Measurements from ENCODE around the gene CXCL5.

DNA sequence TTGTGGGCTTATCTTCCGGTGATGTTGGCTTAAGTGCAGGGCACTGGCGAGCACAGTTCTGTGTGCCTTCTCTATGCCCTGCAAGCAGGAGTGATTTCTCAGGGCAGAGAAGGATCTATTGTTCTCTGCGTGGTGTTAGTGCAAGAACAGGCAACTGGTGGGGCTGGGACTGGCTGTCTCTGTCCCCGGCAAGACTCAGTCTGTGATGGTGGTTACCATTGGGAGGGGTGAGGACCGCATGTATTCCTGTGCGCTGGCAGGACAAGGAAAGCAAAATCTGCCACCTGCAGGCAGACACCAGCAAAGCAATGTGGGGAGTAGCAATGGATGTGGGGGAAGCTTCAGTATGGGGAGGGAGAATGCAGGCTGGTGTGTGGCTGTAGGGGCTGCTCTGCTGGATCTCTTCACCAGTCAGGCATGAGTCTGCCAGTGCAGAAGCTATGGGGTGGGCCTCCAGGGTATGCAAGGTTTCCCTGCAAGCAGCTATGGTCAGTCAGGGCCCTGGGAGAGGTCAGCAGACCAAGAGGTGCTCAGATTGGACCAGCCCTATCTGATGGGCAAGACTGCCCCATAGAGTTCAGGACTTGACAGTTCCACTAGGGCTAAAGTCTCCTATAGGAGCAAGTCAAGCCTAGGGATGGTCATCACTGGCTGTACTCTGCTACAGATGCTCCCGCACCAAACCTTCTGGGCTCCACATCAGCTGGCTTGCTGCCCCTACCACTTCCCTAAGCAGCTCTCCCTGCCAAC, 33.4 kb downstream of the CXCL5 start:
- TF ChIP-seq, protein P1, sequence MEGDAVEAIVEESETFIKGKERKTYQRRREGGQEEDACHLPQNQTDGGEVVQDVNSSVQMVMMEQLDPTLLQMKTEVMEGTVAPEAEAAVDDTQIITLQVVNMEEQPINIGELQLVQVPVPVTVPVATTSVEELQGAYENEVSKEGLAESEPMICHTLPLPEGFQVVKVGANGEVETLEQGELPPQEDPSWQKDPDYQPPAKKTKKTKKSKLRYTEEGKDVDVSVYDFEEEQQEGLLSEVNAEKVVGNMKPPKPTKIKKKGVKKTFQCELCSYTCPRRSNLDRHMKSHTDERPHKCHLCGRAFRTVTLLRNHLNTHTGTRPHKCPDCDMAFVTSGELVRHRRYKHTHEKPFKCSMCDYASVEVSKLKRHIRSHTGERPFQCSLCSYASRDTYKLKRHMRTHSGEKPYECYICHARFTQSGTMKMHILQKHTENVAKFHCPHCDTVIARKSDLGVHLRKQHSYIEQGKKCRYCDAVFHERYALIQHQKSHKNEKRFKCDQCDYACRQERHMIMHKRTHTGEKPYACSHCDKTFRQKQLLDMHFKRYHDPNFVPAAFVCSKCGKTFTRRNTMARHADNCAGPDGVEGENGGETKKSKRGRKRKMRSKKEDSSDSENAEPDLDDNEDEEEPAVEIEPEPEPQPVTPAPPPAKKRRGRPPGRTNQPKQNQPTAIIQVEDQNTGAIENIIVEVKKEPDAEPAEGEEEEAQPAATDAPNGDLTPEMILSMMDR (conservative IDR thresholded peaks at IDR 0.05; ENCODE audit: low read depth in 2 of 2) = peak; percentile 66 to 98
- TF ChIP-seq EZH2 (IDR thresholded peaks at IDR 0.05; ENCODE audit: low read depth, unreplicated experiment) (no peak), POLR2AphosphoS5 (IDR thresholded peaks at IDR 0.05; ENCODE audit: low read depth) (no peak), CREB1 (CRISPR knock-in tag; IDR thresholded peaks at IDR 0.05; ENCODE audit: low read depth) (no peak), ZNF114 (CRISPR knock-in tag; IDR thresholded peaks at IDR 0.05) (no peak), STAT1 (IDR thresholded peaks at IDR 0.05; ENCODE audit: unreplicated experiment) (no peak), JUNB (IDR thresholded peaks at IDR 0.05; ENCODE audit: unreplicated experiment) (no peak), ZNF331 (CRISPR knock-in tag; IDR thresholded peaks at IDR 0.05; ENCODE audit: low read depth) (no peak), EZH2phosphoT487 (IDR thresholded peaks at IDR 0.05; ENCODE audit: unreplicated experiment) (no peak), NANOG (IDR thresholded peaks at IDR 0.05; ENCODE audit: borderline replicate concordance) (no peak)
- TF ChIP-seq, protein P2, sequence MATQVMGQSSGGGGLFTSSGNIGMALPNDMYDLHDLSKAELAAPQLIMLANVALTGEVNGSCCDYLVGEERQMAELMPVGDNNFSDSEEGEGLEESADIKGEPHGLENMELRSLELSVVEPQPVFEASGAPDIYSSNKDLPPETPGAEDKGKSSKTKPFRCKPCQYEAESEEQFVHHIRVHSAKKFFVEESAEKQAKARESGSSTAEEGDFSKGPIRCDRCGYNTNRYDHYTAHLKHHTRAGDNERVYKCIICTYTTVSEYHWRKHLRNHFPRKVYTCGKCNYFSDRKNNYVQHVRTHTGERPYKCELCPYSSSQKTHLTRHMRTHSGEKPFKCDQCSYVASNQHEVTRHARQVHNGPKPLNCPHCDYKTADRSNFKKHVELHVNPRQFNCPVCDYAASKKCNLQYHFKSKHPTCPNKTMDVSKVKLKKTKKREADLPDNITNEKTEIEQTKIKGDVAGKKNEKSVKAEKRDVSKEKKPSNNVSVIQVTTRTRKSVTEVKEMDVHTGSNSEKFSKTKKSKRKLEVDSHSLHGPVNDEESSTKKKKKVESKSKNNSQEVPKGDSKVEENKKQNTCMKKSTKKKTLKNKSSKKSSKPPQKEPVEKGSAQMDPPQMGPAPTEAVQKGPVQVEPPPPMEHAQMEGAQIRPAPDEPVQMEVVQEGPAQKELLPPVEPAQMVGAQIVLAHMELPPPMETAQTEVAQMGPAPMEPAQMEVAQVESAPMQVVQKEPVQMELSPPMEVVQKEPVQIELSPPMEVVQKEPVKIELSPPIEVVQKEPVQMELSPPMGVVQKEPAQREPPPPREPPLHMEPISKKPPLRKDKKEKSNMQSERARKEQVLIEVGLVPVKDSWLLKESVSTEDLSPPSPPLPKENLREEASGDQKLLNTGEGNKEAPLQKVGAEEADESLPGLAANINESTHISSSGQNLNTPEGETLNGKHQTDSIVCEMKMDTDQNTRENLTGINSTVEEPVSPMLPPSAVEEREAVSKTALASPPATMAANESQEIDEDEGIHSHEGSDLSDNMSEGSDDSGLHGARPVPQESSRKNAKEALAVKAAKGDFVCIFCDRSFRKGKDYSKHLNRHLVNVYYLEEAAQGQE (IDR thresholded peaks at IDR 0.05; ENCODE audit: unreplicated experiment) = no peak
- TF ChIP-seq, protein P3, sequence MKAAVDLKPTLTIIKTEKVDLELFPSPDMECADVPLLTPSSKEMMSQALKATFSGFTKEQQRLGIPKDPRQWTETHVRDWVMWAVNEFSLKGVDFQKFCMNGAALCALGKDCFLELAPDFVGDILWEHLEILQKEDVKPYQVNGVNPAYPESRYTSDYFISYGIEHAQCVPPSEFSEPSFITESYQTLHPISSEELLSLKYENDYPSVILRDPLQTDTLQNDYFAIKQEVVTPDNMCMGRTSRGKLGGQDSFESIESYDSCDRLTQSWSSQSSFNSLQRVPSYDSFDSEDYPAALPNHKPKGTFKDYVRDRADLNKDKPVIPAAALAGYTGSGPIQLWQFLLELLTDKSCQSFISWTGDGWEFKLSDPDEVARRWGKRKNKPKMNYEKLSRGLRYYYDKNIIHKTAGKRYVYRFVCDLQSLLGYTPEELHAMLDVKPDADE (IDR thresholded peaks at IDR 0.05) = no peak
- TF ChIP-seq, protein P4, sequence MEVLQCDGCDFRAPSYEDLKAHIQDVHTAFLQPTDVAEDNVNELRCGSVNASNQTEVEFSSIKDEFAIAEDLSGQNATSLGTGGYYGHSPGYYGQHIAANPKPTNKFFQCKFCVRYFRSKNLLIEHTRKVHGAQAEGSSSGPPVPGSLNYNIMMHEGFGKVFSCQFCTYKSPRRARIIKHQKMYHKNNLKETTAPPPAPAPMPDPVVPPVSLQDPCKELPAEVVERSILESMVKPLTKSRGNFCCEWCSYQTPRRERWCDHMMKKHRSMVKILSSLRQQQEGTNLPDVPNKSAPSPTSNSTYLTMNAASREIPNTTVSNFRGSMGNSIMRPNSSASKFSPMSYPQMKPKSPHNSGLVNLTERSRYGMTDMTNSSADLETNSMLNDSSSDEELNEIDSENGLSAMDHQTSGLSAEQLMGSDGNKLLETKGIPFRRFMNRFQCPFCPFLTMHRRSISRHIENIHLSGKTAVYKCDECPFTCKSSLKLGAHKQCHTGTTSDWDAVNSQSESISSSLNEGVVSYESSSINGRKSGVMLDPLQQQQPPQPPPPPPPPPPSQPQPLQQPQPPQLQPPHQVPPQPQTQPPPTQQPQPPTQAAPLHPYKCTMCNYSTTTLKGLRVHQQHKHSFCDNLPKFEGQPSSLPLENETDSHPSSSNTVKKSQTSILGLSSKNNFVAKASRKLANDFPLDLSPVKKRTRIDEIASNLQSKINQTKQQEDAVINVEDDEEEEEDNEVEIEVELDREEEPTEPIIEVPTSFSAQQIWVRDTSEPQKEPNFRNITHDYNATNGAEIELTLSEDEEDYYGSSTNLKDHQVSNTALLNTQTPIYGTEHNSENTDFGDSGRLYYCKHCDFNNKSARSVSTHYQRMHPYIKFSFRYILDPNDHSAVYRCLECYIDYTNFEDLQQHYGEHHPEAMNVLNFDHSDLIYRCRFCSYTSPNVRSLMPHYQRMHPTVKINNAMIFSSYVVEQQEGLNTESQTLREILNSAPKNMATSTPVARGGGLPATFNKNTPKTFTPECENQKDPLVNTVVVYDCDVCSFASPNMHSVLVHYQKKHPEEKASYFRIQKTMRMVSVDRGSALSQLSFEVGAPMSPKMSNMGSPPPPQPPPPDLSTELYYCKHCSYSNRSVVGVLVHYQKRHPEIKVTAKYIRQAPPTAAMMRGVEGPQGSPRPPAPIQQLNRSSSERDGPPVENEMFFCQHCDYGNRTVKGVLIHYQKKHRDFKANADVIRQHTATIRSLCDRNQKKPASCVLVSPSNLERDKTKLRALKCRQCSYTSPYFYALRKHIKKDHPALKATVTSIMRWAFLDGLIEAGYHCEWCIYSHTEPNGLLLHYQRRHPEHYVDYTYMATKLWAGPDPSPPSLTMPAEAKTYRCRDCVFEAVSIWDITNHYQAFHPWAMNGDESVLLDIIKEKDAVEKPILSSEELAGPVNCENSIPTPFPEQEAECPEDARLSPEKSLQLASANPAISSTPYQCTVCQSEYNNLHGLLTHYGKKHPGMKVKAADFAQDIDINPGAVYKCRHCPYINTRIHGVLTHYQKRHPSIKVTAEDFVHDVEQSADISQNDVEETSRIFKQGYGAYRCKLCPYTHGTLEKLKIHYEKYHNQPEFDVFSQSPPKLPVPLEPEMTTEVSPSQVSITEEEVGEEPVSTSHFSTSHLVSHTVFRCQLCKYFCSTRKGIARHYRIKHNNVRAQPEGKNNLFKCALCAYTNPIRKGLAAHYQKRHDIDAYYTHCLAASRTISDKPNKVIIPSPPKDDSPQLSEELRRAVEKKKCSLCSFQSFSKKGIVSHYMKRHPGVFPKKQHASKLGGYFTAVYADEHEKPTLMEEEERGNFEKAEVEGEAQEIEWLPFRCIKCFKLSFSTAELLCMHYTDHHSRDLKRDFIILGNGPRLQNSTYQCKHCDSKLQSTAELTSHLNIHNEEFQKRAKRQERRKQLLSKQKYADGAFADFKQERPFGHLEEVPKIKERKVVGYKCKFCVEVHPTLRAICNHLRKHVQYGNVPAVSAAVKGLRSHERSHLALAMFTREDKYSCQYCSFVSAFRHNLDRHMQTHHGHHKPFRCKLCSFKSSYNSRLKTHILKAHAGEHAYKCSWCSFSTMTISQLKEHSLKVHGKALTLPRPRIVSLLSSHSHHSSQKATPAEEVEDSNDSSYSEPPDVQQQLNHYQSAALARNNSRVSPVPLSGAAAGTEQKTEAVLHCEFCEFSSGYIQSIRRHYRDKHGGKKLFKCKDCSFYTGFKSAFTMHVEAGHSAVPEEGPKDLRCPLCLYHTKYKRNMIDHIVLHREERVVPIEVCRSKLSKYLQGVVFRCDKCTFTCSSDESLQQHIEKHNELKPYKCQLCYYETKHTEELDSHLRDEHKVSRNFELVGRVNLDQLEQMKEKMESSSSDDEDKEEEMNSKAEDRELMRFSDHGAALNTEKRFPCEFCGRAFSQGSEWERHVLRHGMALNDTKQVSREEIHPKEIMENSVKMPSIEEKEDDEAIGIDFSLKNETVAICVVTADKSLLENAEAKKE (CRISPR knock-in tag; IDR thresholded peaks at IDR 0.05) = 0 out of 2 replicates have a peak, but pooled peaks have one; percentile 7
